H1 (cell line): Measurements from ENCODE around the gene RNF32. TPM values are rescaled to one million over a fixed set of nuclear protein-coding genes. Genes with fewer than 3 reads are reported as not detected.

ENCODE experiments used
- CTCF ChIA-PET: fragments of 300-600 bp; sonication (Branson Sonifier 250); formaldehyde crosslinking; loops from one replicate; lab custom pipeline; 2021; ENCODE audit not compliant: partially characterized antibody; lab: Charles Lee
- POLR2A ChIA-PET: fragments of 300-600 bp; sonication (Branson Sonifier 250); formaldehyde crosslinking; loops from one replicate; lab custom pipeline; 2021; ENCODE audit warnings: inconsistent platforms; ENCODE audit not compliant: partially characterized antibody; lab: Charles Lee
- DNase-seq, 2 experiments: peaks; one replicate each; pipeline versions ENCODE4 v3.0.0 to v3.0.0-alpha.2; 2010 to 2022; ENCODE audit warnings: low spot score in 2 of 2, low read depth in 1 of 2, mixed read lengths in 1 of 2
- FAIRE-seq: peaks from 2 replicates; lab custom pipeline; 2011; peaks lifted over from hg19 to GRCh38; lab: Jason Lieb, UNC
- H2AFZ ChIP-seq: 2 replicates; pipeline ENCODE4 v1.8.1; 2012; ENCODE audit warnings: low read length, inconsistent platforms
- H2AK5ac ChIP-seq: 2 replicates; pipeline ENCODE4 v1.6.1; 2013; ENCODE audit warnings: low read depth, low read length
- H2BK120ac ChIP-seq: replicated peaks from 2 replicates; pipeline ENCODE3; 2013; ENCODE audit warnings: low read depth, low read length, inconsistent platforms
- H2BK12ac ChIP-seq: 2 replicates; pipeline ENCODE4 v1.6.1; 2013; ENCODE audit warnings: low read depth, low read length
- H2BK15ac ChIP-seq: 2 replicates; pipeline ENCODE4 v1.6.1; 2013; ENCODE audit warnings: low read length
- H2BK20ac ChIP-seq: 2 replicates; pipeline ENCODE4 v1.6.1; 2013; ENCODE audit warnings: low read length
- H2BK5ac ChIP-seq: 2 replicates; pipeline ENCODE4 v1.6.1; 2013; ENCODE audit warnings: low read depth, low read length
- H3K14ac ChIP-seq: 2 replicates; pipeline ENCODE4 v1.6.1; 2013; ENCODE audit warnings: inconsistent platforms; ENCODE audit not compliant: insufficient read length
- H3K18ac ChIP-seq: 2 replicates; pipeline ENCODE4 v1.6.1; 2013; ENCODE audit warnings: low read length; ENCODE audit errors: extremely low read depth
- H3K23ac ChIP-seq: 2 replicates; pipeline ENCODE4 v1.6.1; 2013; ENCODE audit warnings: inconsistent platforms; ENCODE audit not compliant: insufficient read length
- H3K23me2 ChIP-seq: 2 replicates; pipeline ENCODE4 v1.6.1; 2013; ENCODE audit warnings: low read depth, low read length
- H3K27ac ChIP-seq: 2 replicates; pipeline ENCODE4 v1.6.1; 2011; ENCODE audit warnings: low read depth, low read length, inconsistent platforms
- H3K27me3 ChIP-seq, 4 experiments: replicated peaks in 1 of 4; 1 replicate in 1 of 4; 2 replicates in 3 of 4; pipeline versions ENCODE4 v1.6.1 to v1.8.1; 2011 to 2013; ENCODE audit warnings: low read length in 3 of 4, mild to moderate bottlenecking in 3 of 4, inconsistent platforms in 2 of 4, mixed read lengths in 2 of 4, moderate library complexity in 1 of 4; ENCODE audit not compliant: control insufficient read depth in 3 of 4, insufficient read depth in 3 of 4; ENCODE audit errors: extremely low read depth in 1 of 4
- H3K36me3 ChIP-seq, 4 experiments: 2 replicates each; pipeline versions ENCODE4 v1.6.1 to v1.8.1; 2011 to 2013; ENCODE audit warnings: mild to moderate bottlenecking in 4 of 4, low read length in 3 of 4, moderate library complexity in 2 of 4, control low read depth in 1 of 4, inconsistent platforms in 1 of 4; ENCODE audit not compliant: insufficient read depth in 4 of 4, control insufficient read depth in 2 of 4
- H3K4ac ChIP-seq: replicated peaks from 2 replicates; pipeline ENCODE3; 2013; ENCODE audit warnings: low read length, low read depth, mixed read lengths, inconsistent platforms; ENCODE audit not compliant: insufficient read length
- H3K4me1 ChIP-seq, 4 experiments: replicated peaks in 1 of 4; 1 replicate in 1 of 4; 2 replicates in 3 of 4; pipeline versions ENCODE4 v1.6.1 to v1.8.1; 2011 to 2013; ENCODE audit warnings: low read length in 3 of 4, inconsistent platforms in 2 of 4, mixed read lengths in 1 of 4; ENCODE audit not compliant: insufficient read depth in 4 of 4, control insufficient read depth in 3 of 4
- H3K4me2 ChIP-seq, 2 experiments: 2 replicates each; pipeline versions ENCODE4 v1.6.1 to v1.8.1; 2011 to 2013; ENCODE audit warnings: low read depth in 2 of 2, low read length in 2 of 2, control low read depth in 1 of 2, inconsistent platforms in 1 of 2, mild to moderate bottlenecking in 1 of 2; ENCODE audit not compliant: insufficient read depth in 1 of 2
- H3K4me3 ChIP-seq, 4 experiments: fragments of 200-600, 300-600 bp in 1 of 4; sonication (generic), shearing (Covaris generic), sonication (Bioruptor Twin) in 1 of 4; 2 replicates each; pipeline versions ENCODE4 v1.5.1 to v1.8.1; 2011 to 2016; ENCODE audit warnings: low read length in 4 of 4, low read depth in 3 of 4, control low read depth in 2 of 4, inconsistent platforms in 2 of 4, mild to moderate bottlenecking in 2 of 4, mixed read lengths in 1 of 4, moderate library complexity in 1 of 4; ENCODE audit not compliant: insufficient read depth in 2 of 4; ENCODE audit errors: extremely low read depth in 1 of 4
- H3K56ac ChIP-seq: replicated peaks from 2 replicates; pipeline ENCODE3; 2013; ENCODE audit warnings: low read depth, mild to moderate bottlenecking, mixed read lengths, low read length, inconsistent platforms; ENCODE audit not compliant: insufficient read length
- H3K79me1 ChIP-seq: 2 replicates; pipeline ENCODE4 v1.6.1; 2013; ENCODE audit warnings: low read depth, low read length, control low read depth
- H3K79me2 ChIP-seq, 2 experiments: 2 replicates each; pipeline versions ENCODE4 v1.6.1 to v1.8.1; 2012 to 2013; ENCODE audit warnings: low read length in 2 of 2, mild to moderate bottlenecking in 2 of 2, inconsistent platforms in 1 of 2; ENCODE audit not compliant: insufficient read depth in 2 of 2, control insufficient read depth in 1 of 2
- H3K9ac ChIP-seq, 4 experiments: replicated peaks in 1 of 4; 1 replicate in 1 of 4; 2 replicates in 3 of 4; pipeline versions ENCODE4 v1.6.1 to v1.8.1; 2011 to 2013; ENCODE audit warnings: low read depth in 3 of 4, low read length in 3 of 4, control low read depth in 2 of 4, mild to moderate bottlenecking in 2 of 4, moderate library complexity in 2 of 4, inconsistent platforms in 1 of 4; ENCODE audit errors: extremely low read depth in 1 of 4
- H3K9me3 ChIP-seq, 2 experiments: 2 replicates each; pipeline versions ENCODE4 v1.6.1 to v1.8.1; 2012 to 2013; ENCODE audit warnings: mild to moderate bottlenecking in 2 of 2, moderate library complexity in 2 of 2, control low read depth in 1 of 2, inconsistent platforms in 1 of 2, low read depth in 1 of 2, low read length in 1 of 2, mixed read lengths in 1 of 2; ENCODE audit not compliant: insufficient read depth in 2 of 2
- H4K20me1 ChIP-seq, 2 experiments: replicated peaks in 1 of 2; 2 replicates each; pipeline versions ENCODE3 to v1.8.1; 2011 to 2013; ENCODE audit warnings: inconsistent platforms in 2 of 2, low read length in 2 of 2, mild to moderate bottlenecking in 1 of 2; ENCODE audit not compliant: insufficient read depth in 2 of 2, control insufficient read depth in 1 of 2
- H4K5ac ChIP-seq: 2 replicates; pipeline ENCODE4 v1.6.1; 2013; ENCODE audit warnings: low read length, low read depth, mixed read lengths, inconsistent platforms; ENCODE audit not compliant: insufficient read length
- H4K8ac ChIP-seq: 2 replicates; pipeline ENCODE4 v1.8.0; 2013; ENCODE audit warnings: mild to moderate bottlenecking, moderate library complexity, low read length, inconsistent platforms; ENCODE audit not compliant: insufficient read depth; ENCODE audit errors: extremely low read depth
- H4K91ac ChIP-seq: replicated peaks from 2 replicates; pipeline ENCODE3; 2013; ENCODE audit warnings: low read length, mixed read lengths, inconsistent platforms; ENCODE audit not compliant: insufficient read length
- CTBP2 ChIP-seq: IDR thresholded peaks from 2 replicates; pipeline ENCODE4 v1.7.0; 2011; ENCODE audit warnings: borderline replicate concordance, mild to moderate bottlenecking, moderate library complexity, mixed read lengths, low read length; ENCODE audit not compliant: insufficient read depth, insufficient read length
- KDM1A ChIP-seq: fragments of 200-600, 300-600 bp; sonication (generic); IDR thresholded peaks from 2 replicates; pipeline ENCODE4 v1.7.1; 2016; ENCODE audit warnings: mild to moderate bottlenecking, low read length, borderline replicate concordance
- TAF7 ChIP-seq: optimal IDR thresholded peaks from 2 replicates; pipeline ENCODE3; 2011; ENCODE audit warnings: low read depth, mild to moderate bottlenecking, inconsistent platforms, low read length, moderate library complexity, borderline replicate concordance
- WGBS, 2 experiments: shearing (Covaris generic) in 1 of 2; methylation state at CpG; one replicate each; pipeline versions ENCODE4 v1.1.6 to v1.1.7; 2013 to 2015; ENCODE audit warnings: low lambda C conversion rate in 2 of 2, mixed read lengths in 2 of 2, inconsistent platforms in 1 of 2, low coverage in 1 of 2, missing lambda C conversion rate in 1 of 2; ENCODE audit not compliant: insufficient replicate concordance in 2 of 2, insufficient coverage in 1 of 2, insufficient read length in 1 of 2; ENCODE audit errors: extremely low coverage in 1 of 2, missing lambda C conversion rate in 1 of 2; 5-methylcytosine and 5-hydroxymethylcytosine counted together
- polyA plus RNA-seq, 7 experiments: library from polyadenylated mRNA; depleted of rRNA in 3 of 7; stranded (reverse) in 5 of 7; unstranded in 2 of 7; fragments of >200 nt in 5 of 7; fragments of 200-250 nt in 2 of 7; gene quantifications; 1 replicate in 5 of 7; 2 replicates in 1 of 7; 4 replicates in 1 of 7; pipeline versions ENCODE4 v1.2.1 to v1.2.3, GENCODE V29; 2011 to 2013; ENCODE audit warnings: missing spikeins in 2 of 7, mixed read lengths in 2 of 7
- total RNA-seq: library from RNA; stranded (reverse); fragmentation: NEBNext Ultra II Directional; extraction: Animal tissue kit (Norgen Biotek cat#: 25700); gene quantifications from 2 replicates; pipeline ENCODE4 v1.2.1, GENCODE V29; 2021

The RNF32 gene
- total and polyA plus RNA-seq, 2 of the 8 experiments (the other 6 are each of a cell fraction or from before 2014, with no cell fraction given) = 0.48 to 1.2 TPM

DNA sequence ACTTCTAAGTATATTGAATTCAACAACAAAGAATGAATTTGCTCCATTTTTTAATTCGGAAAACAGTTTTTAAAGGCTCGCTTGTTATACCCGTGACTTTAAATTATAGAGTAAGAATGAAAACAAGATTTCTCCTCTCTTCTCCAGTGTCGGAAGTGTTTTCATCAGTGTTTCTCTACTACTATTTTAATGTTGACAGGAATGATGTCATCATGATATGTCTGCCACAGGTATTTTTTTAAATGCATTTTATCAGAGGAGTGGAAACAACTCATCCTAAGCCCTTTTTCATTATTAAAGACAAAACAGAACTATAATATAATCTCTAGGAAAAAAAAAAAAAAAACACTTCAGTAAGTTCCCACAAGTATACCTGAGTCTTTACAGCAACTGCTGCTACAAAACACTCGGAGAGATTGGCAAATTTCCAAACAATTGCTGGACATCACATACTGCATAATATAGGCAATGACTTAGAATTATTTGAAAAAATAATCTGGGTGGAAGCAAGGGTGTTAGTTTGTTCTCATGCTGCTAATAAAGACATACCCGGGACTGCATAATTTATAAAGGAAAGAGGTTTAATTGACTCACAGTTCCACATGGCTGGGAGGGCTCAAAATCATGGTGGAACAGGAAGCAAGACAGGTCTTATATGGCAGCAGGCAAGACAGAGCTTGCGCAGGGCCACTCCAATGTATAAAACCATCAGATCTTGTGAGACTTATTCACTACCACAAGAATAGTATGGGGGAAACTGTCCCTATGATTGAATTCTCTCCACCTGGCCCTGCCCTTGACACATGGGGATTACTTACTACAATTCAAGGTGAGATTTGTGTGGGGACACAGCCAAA, 4.8 kb upstream of the RNF32 start:
- no peak overlapping the region for H2AFZ ChIP-seq
- no peak overlapping the region for H4K8ac ChIP-seq
- CTCF ChIA-PET = no interaction called here
- POLR2A ChIA-PET = no interaction called here
- H4K91ac ChIP-seq = no peak overlapping the region
- peaks cover 0 to 8% (median under 1%) of the 10 kb centered on the region in 4 experiments; a peak in 3 of 7 replicates for H3K4me1 ChIP-seq
- no peak overlapping the region for H2BK120ac ChIP-seq
- H3K4ac ChIP-seq = no peak overlapping the region
- no peak overlapping the region for H2BK12ac ChIP-seq
- H3K56ac ChIP-seq = no peak overlapping the region
- H3K36me3 ChIP-seq = no peaks in the 10 kb centered on the region
- H3K4me2 ChIP-seq = no peak overlapping the region
- peaks cover 6% of the 10 kb centered on the region; the same call in 1 of the 2 replicates for H3K23me2 ChIP-seq
- H2BK5ac ChIP-seq = no peak overlapping the region
- no peaks in the 10 kb centered on the region for H4K20me1 ChIP-seq
- H3K18ac ChIP-seq = no peak overlapping the region
- H2AK5ac ChIP-seq = no peak overlapping the region
- no peak overlapping the region for H3K14ac ChIP-seq
- peaks cover 0 to 9% (median 7%) of the 10 kb centered on the region in 4 experiments; a peak in 5 of 7 replicates for H3K27me3 ChIP-seq
- no peak overlapping the region for H4K5ac ChIP-seq
- no peaks in the 10 kb centered on the region for H3K79me1 ChIP-seq
- H2BK15ac ChIP-seq = no peak overlapping the region
- no peak overlapping the region for H3K27ac ChIP-seq
- no peak overlapping the region for H3K4me3 ChIP-seq
- H3K79me2 ChIP-seq = peaks cover 3 to 9% of the 10 kb centered on the region in 2 experiments; a peak in 3 of 4 replicates
- WGBS, 2 experiments = 94% methylated on average over 7 of the region's 7 CpGs; no CpG with 5 or more reads in 1 of the 2 experiments
- FAIRE-seq (no peak), DNase-seq (no peak)
- no peak overlapping the region for H3K23ac ChIP-seq
- peaks cover 0 to 6% of the 10 kb centered on the region in 2 experiments; a peak in 2 of 4 replicates for H3K9me3 ChIP-seq
- no peak overlapping the region for H2BK20ac ChIP-seq
- H3K9ac ChIP-seq = no peak overlapping the region
- TF ChIP-seq CTBP2 (no peak), TAF7 (no peak), KDM1A (no peak)
